AG09309 (cell line): ENCODE measurements around the gene BTBD7.

Experiments
- DNase-seq: peaks from one replicate; pipeline ENCODE4 v3.0.0-alpha.2; 2010; ENCODE audit warnings: low read depth
- H3K4me3 ChIP-seq: 2 replicates; pipeline ENCODE4 v1.5.1; 2011; ENCODE audit warnings: mild to moderate bottlenecking, low read depth, low read length, moderate library complexity; ENCODE audit not compliant: control insufficient read depth
- TF ChIP-seq, protein P1 (sequence below): IDR thresholded peaks from 2 replicates; pipeline ENCODE4 v1.5.1; 2011; ENCODE audit warnings: mild to moderate bottlenecking, low read depth, low read length, inconsistent platforms; ENCODE audit not compliant: insufficient read depth, control insufficient read depth; ENCODE audit errors: missing control alignments

Gene BTBD7

DNA sequence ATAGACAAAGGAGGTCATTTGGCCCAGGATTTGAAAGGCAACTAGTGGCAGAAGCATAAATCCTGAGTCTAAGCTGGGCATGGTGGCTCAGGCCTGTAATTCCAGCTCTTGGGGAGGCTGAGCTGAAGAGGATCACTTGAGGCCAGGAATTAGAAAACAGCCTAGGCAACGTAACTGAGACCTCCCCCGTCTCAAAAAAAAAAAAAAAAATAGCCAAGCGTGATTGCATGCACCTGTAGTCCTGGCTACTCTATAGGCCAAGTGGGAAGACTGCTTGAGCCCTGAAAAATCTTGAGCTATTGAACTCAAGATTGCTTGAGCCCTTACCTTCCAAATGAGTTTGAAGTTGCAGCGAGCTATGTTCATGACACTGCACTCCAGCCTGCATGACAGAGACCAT lies 133.8 kb downstream of the BTBD7 start:
- TF ChIP-seq, protein P1, sequence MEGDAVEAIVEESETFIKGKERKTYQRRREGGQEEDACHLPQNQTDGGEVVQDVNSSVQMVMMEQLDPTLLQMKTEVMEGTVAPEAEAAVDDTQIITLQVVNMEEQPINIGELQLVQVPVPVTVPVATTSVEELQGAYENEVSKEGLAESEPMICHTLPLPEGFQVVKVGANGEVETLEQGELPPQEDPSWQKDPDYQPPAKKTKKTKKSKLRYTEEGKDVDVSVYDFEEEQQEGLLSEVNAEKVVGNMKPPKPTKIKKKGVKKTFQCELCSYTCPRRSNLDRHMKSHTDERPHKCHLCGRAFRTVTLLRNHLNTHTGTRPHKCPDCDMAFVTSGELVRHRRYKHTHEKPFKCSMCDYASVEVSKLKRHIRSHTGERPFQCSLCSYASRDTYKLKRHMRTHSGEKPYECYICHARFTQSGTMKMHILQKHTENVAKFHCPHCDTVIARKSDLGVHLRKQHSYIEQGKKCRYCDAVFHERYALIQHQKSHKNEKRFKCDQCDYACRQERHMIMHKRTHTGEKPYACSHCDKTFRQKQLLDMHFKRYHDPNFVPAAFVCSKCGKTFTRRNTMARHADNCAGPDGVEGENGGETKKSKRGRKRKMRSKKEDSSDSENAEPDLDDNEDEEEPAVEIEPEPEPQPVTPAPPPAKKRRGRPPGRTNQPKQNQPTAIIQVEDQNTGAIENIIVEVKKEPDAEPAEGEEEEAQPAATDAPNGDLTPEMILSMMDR, result no peak
- H3K4me3 ChIP-seq, result no peak overlapping the region
- DNase-seq, result no peak

DNA sequence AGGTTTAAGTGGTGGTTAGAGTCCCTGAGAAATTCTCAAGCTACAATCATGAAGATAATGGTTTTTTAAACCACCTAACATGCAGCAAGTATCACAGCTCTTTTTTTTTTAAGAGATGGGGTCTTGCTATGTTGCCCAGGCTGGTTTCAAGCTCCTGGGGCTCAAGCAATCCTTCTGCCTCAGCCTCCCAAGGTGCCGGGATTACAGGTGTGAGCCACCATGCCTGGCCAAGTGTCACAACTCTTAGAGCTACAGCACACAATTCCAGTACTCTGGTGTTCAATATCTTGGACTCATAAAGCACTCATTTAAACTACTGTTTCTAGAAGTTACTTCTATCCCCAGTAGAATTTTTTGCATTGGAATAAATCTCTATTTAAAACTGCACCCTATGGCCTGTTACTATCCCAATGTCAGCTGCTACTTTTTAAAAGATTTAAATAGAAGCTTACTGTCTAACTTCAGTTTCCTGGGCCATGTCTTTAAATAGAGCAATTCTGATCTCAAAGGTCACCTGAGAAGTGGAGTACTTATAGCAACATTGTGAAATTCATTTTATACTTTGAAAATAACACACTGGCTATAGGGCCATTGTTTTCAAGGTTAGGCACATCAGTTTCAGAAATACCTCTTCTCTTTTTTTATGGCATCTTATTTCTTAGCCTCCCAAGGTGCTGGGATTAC lies 137.4 kb downstream of the BTBD7 start:
- H3K4me3 ChIP-seq, result no peak overlapping the region
- TF ChIP-seq, protein P1, result no peak
- no peak for DNase-seq
